Natural killer cell treated with Interleukin-12 subunit alpha and Interleukin-12 subunit beta and Interleukin-15 and Interleukin-18, amount 100 ng/mL, for 72 hours (primary cell): ENCODE results near the gene CCL22. TPM values are rescaled to one million over a fixed set of nuclear protein-coding genes. Genes with fewer than 3 reads are reported as not detected.
A peak's percentile ranks its signal among the peaks of the same experiment; 100 is the strongest.
"Not testable (repeated sequence)": the region's sequence is repeated elsewhere in the genome, so short reads cannot be mapped to it uniquely, and the experiment has no call there.

Experiments used
- ATAC-seq, 2 donors: fragments of 150-1000 bp; cut with Tn5 transposase in 1 of 2; sonication (Bioruptor Pico), chemical (Tn5 transposase) in 1 of 2; 2 replicates each; pipeline ENCODE4 v1.10.0; 2021
- DNase-seq: peaks from one replicate; pipeline ENCODE4 v3.0.0; 2022; ENCODE audit warnings: low spot score
- H3K27ac Mint-ChIP-seq, 2 donors: 1 replicate in 1 of 2; 2 replicates in 1 of 2; pipeline ENCODE4 v1.8.0; 2022; ENCODE audit warnings: mixed read lengths in 2 of 2, mild to moderate bottlenecking in 1 of 2, moderate library complexity in 1 of 2
- H3K27me3 Mint-ChIP-seq, 2 donors: 1 replicate in 1 of 2; 2 replicates in 1 of 2; pipeline ENCODE4 v1.8.0; 2022; ENCODE audit warnings: mixed read lengths in 2 of 2
- H3K36me3 Mint-ChIP-seq: one replicate; pipeline ENCODE4 v1.8.0; 2022; ENCODE audit warnings: mixed read lengths
- H3K4me1 Mint-ChIP-seq, 2 donors: 1 replicate in 1 of 2; 2 replicates in 1 of 2; pipeline ENCODE4 v1.8.0; 2022; ENCODE audit warnings: low read depth in 2 of 2, mixed read lengths in 2 of 2, mild to moderate bottlenecking in 1 of 2
- H3K4me3 Mint-ChIP-seq: one replicate; pipeline ENCODE4 v1.8.0; 2022; ENCODE audit warnings: mixed read lengths
- H3K9me3 Mint-ChIP-seq: 2 replicates; pipeline ENCODE4 v1.8.0; 2022; ENCODE audit warnings: mixed read lengths
- total RNA-seq, 2 donors: library from RNA; stranded (reverse); gene quantifications; one replicate each; pipeline ENCODE4 v1.2.3, GENCODE V29; 2022

CCL22 gene
- total RNA-seq, 2 donors from 2014 or later = 12.9 TPM; not detected in 1

DNA sequence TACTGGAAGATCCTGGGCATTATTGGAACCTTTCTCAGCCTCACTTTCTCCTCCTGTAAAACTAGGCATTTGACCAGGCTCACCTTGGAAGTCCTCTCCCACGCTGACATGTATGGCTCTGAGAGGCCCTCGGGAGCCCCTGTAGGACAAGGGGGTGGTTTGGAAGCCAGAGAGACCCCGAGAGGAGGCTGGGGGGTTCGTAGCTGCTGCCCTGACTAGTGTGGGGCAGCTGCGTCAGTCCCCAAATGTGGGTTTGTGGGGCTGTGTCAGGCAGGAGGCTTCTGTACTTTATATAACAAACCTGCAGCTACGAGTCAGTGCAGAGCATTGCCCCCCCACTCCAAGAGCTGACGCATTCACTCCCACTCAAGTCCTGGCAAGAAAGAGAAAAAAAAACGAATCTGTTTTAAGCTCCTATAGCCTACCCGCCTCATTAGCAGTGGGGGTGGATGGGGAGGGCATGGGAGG, 15.5 kb downstream of the CCL22 start:
- H3K27me3 Mint-ChIP-seq = peaks cover 8 to 10% of the 10 kb centered on the region in 2 donors

DNA sequence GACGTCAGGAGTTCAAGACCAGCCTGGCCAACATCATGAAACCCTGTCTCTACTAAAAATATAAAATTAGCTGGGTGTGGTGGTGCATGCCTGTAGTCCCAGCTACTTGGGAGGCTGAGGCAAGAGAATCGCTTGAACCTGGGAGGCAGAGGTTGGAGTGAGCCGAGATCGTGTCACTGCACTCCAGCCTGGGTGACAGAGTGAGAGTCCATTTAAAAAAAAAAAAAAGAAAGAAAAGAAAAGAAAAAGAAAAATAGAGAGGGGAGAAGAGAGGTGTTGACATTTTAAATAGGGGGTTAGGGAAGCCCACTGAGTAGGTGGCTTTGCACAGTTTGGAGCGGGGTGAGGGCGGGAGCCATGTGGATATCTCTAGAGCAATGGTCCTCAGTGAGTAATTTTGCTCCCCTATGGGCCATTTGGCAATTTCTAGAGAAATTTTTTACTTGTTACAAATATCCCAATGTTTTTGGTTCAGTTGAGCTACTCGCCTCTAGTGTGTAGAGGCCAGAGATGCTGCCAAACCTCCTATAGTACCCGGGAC, 16.4 kb downstream of the CCL22 start:
- not testable (repeated sequence) for ATAC-seq, H3K4me1 Mint-ChIP-seq, DNase-seq, H3K27me3 Mint-ChIP-seq, H3K9me3 Mint-ChIP-seq, H3K36me3 Mint-ChIP-seq, H3K27ac Mint-ChIP-seq, H3K4me3 Mint-ChIP-seq

More for the DNA sequence above, 15.5 kb downstream of the CCL22 start:
- H3K27ac Mint-ChIP-seq = no peak overlapping the region
- H3K36me3 Mint-ChIP-seq = no peaks in the 10 kb centered on the region
- ATAC-seq (no peak), DNase-seq (peak; percentile 18)
- H3K9me3 Mint-ChIP-seq = no peaks in the 10 kb centered on the region
- H3K4me3 Mint-ChIP-seq = no peak overlapping the region
- H3K4me1 Mint-ChIP-seq = peaks cover 0 to 2% of the 10 kb centered on the region in 2 donors

DNA sequence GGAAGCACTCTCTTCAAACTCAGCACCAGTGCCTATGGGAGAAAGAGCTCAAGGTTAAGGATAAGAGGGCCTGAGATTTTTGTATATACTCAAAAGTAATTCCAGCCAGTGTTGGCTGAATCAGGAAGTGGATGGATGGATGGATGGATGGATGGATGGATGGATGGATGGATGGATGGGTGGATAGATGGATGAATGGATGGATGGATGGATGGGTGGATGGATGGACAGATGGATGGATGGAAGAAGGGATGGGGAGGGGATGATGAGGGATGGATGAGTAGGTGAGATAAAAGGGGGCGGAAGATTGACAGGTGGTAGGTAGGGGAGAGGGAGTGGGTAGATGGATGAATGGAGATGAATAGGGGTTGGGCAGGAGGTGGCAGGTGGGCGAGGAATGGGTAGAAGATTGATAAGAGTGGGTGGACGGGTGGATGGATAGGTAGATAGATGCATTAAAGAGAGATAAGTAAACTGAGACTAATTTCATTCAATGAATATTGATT, 17.8 kb downstream of the CCL22 start:
- Mint-ChIP-seq H3K9me3 (no peaks in the 10 kb centered on the region), H3K36me3 (no peaks in the 10 kb centered on the region), H3K4me3 (no peak overlapping the region), H3K27me3 (peaks cover 8 to 10% of the 10 kb centered on the region in 2 donors), H3K4me1 (peaks cover 0 to 2% of the 10 kb centered on the region in 2 donors), H3K27ac (no peak overlapping the region)
- no peak for ATAC-seq
- DNase-seq = no peak

GRCh38 chr16:57377080-57377841, 18.7 kb downstream of the CCL22 start:
- H3K27ac Mint-ChIP-seq = no peak overlapping the region
- peaks cover 8 to 10% of the 10 kb centered on the region in 2 donors for H3K27me3 Mint-ChIP-seq
- no peak for DNase-seq
- peaks cover 0 to 2% of the 10 kb centered on the region in 2 donors for H3K4me1 Mint-ChIP-seq
- H3K4me3 Mint-ChIP-seq = no peak overlapping the region
- ATAC-seq = peak in 1 of 2 donors; percentile 36
- H3K36me3 Mint-ChIP-seq = no peaks in the 10 kb centered on the region
- no peaks in the 10 kb centered on the region for H3K9me3 Mint-ChIP-seq

DNA sequence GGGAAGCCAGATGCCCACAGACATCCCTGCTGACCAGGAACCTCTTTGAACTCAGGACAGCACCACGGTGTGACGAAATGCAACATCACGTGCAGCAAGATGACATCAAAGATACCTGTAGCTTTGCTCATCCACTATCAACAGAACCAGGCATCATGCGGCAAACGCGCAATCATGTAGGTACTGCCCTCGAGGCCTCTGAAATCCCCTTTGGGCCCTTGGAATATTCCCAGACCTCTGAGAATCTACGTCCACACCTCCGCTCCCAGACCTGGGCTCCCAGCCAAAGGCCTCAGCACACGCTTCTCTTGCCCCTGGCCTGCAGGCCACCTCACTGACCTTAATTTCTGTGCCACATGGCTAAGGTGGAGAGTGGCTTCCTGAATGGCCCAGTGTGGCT, 21.0 kb downstream of the CCL22 start:
- Mint-ChIP-seq H3K36me3 (no peaks in the 10 kb centered on the region), H3K27me3 (peaks cover 8 to 10% of the 10 kb centered on the region in 2 donors), H3K4me3 (no peak overlapping the region), H3K9me3 (no peaks in the 10 kb centered on the region), H3K27ac (no peak overlapping the region), H3K4me1 (peaks cover 0 to 2% of the 10 kb centered on the region in 2 donors)
- ATAC-seq (no peak), DNase-seq (no peak)

GRCh38 chr16:57380671-57381462, 22.3 kb downstream of the CCL22 start:
- DNase-seq = no peak
- Mint-ChIP-seq H3K36me3 (no peaks in the 10 kb centered on the region), H3K4me1 (peaks cover 0 to 2% of the 10 kb centered on the region in 2 donors), H3K9me3 (no peaks in the 10 kb centered on the region), H3K27ac (no peak overlapping the region), H3K4me3 (no peak overlapping the region), H3K27me3 (peaks cover 8 to 9% of the 10 kb centered on the region in 2 donors)
- ATAC-seq = no peak

DNA sequence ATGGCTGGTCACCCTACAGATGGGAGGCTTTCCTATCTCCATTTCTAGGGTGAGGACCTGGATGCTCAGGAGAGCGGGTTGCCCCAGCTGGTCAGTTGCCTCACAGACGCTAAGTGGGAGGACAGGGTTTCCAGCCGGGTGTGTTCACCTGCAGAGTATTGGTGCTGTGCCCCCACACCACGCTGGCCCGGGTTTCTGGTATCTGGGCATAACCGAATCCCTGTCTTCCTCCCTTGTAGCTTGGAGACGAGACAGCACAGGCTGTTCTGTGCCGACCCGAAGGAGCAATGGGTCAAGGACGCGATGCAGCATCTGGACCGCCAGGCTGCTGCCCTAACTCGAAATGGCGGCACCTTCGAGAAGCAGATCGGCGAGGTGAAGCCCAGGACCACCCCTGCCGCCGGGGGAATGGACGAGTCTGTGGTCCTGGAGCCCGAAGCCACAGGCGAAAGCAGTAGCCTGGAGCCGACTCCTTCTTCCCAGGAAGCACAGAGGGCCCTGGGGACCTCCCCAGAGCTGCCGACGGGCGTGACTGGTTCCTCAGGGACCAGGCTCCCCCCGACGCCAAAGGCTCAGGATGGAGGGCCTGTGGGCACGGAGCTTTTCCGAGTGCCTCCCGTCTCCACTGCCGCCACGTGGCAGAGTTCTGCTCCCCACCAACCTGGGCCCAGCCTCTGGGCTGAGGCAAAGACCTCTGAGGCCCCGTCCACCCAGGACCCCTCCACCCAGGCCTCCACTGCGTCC, 23.4 kb downstream of the CCL22 start:
- ATAC-seq (peak in 1 of 2 donors; percentile 4), DNase-seq (no peak)
- Mint-ChIP-seq H3K27me3 (peaks cover 0 to 3% of the 10 kb centered on the region in 2 donors), H3K9me3 (no peaks in the 10 kb centered on the region), H3K36me3 (no peaks in the 10 kb centered on the region), H3K4me1 (peaks cover 0 to 2% of the 10 kb centered on the region in 2 donors), H3K4me3 (no peak overlapping the region), H3K27ac (no peak overlapping the region)

GRCh38 chr16:57382535-57383275, 24.1 kb downstream of the CCL22 start:
- Mint-ChIP-seq H3K9me3 (no peaks in the 10 kb centered on the region), H3K4me3 (no peak overlapping the region), H3K36me3 (no peaks in the 10 kb centered on the region), H3K27ac (no peak overlapping the region), H3K4me1 (peaks cover 0 to 2% of the 10 kb centered on the region in 2 donors), H3K27me3 (peaks cover 0 to 3% of the 10 kb centered on the region in 2 donors)
- DNase-seq (peak; percentile 15), ATAC-seq (peak in 1 of 2 donors; percentile 3)

- Mint-ChIP-seq H3K27ac (no peak overlapping the region), H3K4me3 (no peak overlapping the region)
- no peak for ATAC-seq
Observed at GRCh38 chr16:57383276-57384247, 25.0 kb downstream of the CCL22 start.

DNA sequence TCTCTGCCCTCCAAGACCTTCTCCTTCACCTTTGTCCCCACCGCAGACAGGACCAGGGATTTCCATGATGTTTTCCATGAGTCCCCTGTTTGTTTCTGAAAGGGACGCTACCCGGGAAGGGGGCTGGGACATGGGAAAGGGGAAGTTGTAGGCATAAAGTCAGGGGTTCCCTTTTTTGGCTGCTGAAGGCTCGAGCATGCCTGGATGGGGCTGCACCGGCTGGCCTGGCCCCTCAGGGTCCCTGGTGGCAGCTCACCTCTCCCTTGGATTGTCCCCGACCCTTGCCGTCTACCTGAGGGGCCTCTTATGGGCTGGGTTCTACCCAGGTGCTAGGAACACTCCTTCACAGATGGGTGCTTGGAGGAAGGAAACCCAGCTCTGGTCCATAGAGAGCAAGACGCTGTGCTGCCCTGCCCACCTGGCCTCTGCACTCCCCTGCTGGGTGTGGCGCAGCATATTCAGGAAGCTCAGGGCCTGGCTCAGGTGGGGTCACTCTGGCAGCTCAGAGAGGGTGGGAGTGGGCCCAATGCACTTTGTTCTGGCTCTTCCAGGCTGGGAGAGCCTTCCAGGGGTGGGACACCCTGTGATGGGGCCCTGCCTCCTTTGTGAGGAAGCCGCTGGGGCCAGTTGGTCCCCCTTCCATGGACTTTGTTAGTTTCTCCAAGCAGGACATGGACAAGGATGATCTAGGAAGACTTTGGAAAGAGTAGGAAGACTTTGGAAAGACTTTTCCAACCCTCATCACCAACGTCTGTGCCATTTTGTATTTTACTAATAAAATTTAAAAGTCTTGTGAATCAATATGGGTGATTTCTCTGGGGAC, 25.9 kb downstream of the CCL22 start:
- Mint-ChIP-seq H3K4me1 (peaks cover 0 to 9% of the 10 kb centered on the region in 2 donors), H3K27me3 (peaks cover 6 to 11% of the 10 kb centered on the region in 2 donors), H3K9me3 (no peaks in the 10 kb centered on the region), H3K27ac (no peak overlapping the region), H3K36me3 (no peaks in the 10 kb centered on the region), H3K4me3 (no peak overlapping the region)
- peak in 1 of 2 donors; percentile 21 for ATAC-seq
- DNase-seq = peak; percentile 45

More at GRCh38 chr16:57383276-57384247, 25.0 kb downstream of the CCL22 start:
- peak; percentile 39 for DNase-seq
- Mint-ChIP-seq H3K9me3 (no peaks in the 10 kb centered on the region), H3K27me3 (peaks cover 1 to 2% of the 10 kb centered on the region in 2 donors), H3K36me3 (no peaks in the 10 kb centered on the region), H3K4me1 (peaks cover 0 to 4% of the 10 kb centered on the region in 2 donors)

- no peak for ATAC-seq
- H3K36me3 Mint-ChIP-seq = no peaks in the 10 kb centered on the region
- DNase-seq = peak; percentile 12
- no peak overlapping the region for H3K27ac Mint-ChIP-seq
- peaks cover 0 to 9% of the 10 kb centered on the region in 2 donors for H3K4me1 Mint-ChIP-seq
- no peaks in the 10 kb centered on the region for H3K9me3 Mint-ChIP-seq
- H3K27me3 Mint-ChIP-seq = peaks cover 6 to 13% of the 10 kb centered on the region in 2 donors
- no peak overlapping the region for H3K4me3 Mint-ChIP-seq
Observed at GRCh38 chr16:57385083-57385482, 26.5 kb downstream of the CCL22 start.
